ENCODE results near the gene CSMD2. TPM values are rescaled to one million over a fixed set of nuclear protein-coding genes. Genes with fewer than 3 reads are reported as not detected.
"Not testable (repeated sequence)": the region's sequence is repeated elsewhere in the genome, so short reads cannot be mapped to it uniquely, and the experiment has no call there.

Gene CSMD2
- total and polyA plus RNA-seq, 7 experiments from 2014 or later: 0.02 TPM; not detected in 6

DNA sequence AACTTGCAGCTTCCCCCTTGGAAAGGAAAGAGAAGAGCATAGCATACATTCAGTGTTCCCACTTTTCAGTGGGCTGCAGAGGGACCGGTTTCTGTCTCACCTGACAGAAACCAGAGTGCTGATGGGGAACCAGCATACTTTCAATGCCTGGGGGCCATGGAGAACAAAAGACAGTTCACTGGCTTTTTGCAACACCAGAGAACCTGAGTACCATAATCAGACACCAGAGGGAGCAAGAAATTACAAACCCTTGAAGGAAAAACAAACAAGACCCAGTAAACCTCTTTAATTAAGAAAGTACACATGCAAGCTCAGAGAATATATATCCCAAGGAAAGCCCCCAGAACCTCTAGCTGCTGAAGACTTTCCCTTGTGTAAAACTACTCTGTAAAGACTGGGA, 51.1 kb downstream of the CSMD2 start:
- Histone ChIP-seq H3K27ac (ENCODE audit: low read depth, low read length) (no peak overlapping the region), H3K4me1 (ENCODE audit: control insufficient read depth in 2 of 2, insufficient read depth in 2 of 2, low read length in 2 of 2) (no peaks in the 10 kb centered on the region), H3K36me3 (ENCODE audit: control insufficient read depth in 2 of 3, insufficient read depth in 3 of 3, low read length in 3 of 3) (no peaks in the 10 kb centered on the region), H3K4me3 (ENCODE audit: low read length) (no peak overlapping the region), H3K27me3 (ENCODE audit: control insufficient read depth in 2 of 2, insufficient read depth in 2 of 2, low read length in 2 of 2) (no peaks in the 10 kb centered on the region), H3K9me3 (ENCODE audit: control insufficient read depth in 2 of 3, low read length in 3 of 3) (peaks cover 0 to 21% (median 0%) of the 10 kb centered on the region in 3 experiments)
- no peak for ATAC-seq
- Mint-ChIP-seq H3K4me1 (no peaks in the 10 kb centered on the region), H3K4me3 (no peak overlapping the region), H3K27ac (no peak overlapping the region), H3K9me3 (peaks cover 5 to 55% (median 23%) of the 10 kb centered on the region in 11 donors), H3K27me3 (peaks cover 0 to 21% (median under 1%) of the 10 kb centered on the region in 5 donors), H3K36me3 (peaks cover 0 to 4% (median 0%) of the 10 kb centered on the region in 5 donors)
- CTCF ChIA-PET: no interaction called here
- POLR2A ChIA-PET: no interaction called here
- intact Hi-C loops (cut with micrococcal nuclease): no loop called here
- no peak for DNase-seq

DNA sequence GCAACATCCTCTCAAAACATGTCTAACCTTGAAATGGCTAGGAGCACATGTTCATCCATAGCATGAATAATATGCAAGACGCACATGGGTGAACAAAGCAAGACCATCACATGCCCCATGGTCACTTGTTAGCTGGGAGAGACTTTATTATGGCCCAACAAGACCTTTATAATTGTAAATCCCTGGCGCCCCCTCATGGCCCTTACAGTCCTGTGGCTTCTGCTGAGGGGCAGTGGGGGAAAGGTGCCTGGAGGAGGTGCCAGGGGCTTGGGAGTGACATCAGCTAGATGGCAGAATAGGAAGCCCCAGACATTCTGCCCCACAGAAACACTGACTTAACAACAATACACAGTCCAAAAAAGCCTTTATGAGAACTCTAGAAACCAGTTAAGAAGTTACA, 51.7 kb downstream of the CSMD2 start:
- no peak overlapping the region for H3K4me3 ChIP-seq (ENCODE audit: low read length)
- ChIA-PET CTCF (no interaction called here), POLR2A (no interaction called here)
- Mint-ChIP-seq H3K4me1 (no peaks in the 10 kb centered on the region), H3K9me3 (peaks cover 5 to 49% (median 23%) of the 10 kb centered on the region in 11 donors), H3K36me3 (peaks cover 0 to 4% (median 0%) of the 10 kb centered on the region in 5 donors), H3K27me3 (peaks cover 0 to 26% (median 6%) of the 10 kb centered on the region in 5 donors), H3K4me3 (no peak overlapping the region), H3K27ac (no peak overlapping the region)
- intact Hi-C loops (cut with micrococcal nuclease): no loop called here
- no peak overlapping the region for H3K27ac ChIP-seq (ENCODE audit: low read depth, low read length)
- no peaks in the 10 kb centered on the region for H3K27me3 ChIP-seq (ENCODE audit: control insufficient read depth in 2 of 2, insufficient read depth in 2 of 2, low read length in 2 of 2)
- H3K36me3 ChIP-seq (ENCODE audit: control insufficient read depth in 2 of 3, insufficient read depth in 3 of 3, low read length in 3 of 3): no peaks in the 10 kb centered on the region
- no peaks in the 10 kb centered on the region for H3K4me1 ChIP-seq (ENCODE audit: control insufficient read depth in 2 of 2, insufficient read depth in 2 of 2, low read length in 2 of 2)
- ATAC-seq (no peak), DNase-seq (no peak)
- H3K9me3 ChIP-seq (ENCODE audit: control insufficient read depth in 2 of 3, low read length in 3 of 3): peaks cover 0 to 21% (median 0%) of the 10 kb centered on the region in 3 experiments

DNA sequence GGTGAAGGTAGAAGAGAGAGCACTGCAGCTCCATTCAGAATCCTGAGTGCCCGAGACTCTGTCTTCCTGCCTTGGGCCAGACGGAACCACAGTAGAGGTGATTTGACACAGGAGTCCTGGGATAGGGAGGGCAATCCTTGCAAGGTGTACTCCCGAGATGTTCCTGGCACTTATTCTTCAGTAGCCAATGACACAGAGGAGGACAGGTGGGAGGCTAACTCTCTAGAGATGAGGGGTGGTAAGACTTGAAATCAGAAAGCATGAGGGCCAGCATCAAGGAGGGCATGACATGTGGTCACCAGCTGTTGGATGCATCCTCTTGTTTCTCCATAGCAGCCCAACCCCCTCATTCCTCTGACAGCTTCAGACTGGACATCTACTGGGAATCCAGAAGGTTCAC, 56.3 kb downstream of the CSMD2 start:
- ATAC-seq: no peak

DNA sequence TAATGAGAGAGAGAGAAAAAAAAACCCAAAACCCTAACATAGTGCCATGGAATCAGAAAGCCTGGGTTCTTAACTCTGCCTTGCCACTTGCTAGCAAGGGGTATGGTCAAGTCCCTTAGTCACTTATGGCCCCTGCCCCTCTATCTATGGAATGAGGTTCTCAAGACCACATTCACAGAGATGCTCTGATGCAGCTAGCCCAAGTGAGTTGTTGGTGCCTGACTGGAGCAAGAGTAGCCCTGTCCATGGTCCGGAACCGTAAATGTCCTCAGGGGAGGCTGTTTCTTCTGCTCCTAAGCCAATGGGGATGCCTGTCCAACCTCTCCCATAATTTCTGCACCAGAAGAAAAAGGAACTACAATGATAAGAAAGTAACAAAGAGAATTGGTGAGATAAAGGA, 56.8 kb downstream of the CSMD2 start:
- H3K27me3 ChIP-seq (ENCODE audit: control insufficient read depth in 2 of 2, insufficient read depth in 2 of 2, low read length in 2 of 2): no peaks in the 10 kb centered on the region
- ATAC-seq (no peak), DNase-seq (no peak)
- ChIA-PET CTCF (no interaction called here), POLR2A (no interaction called here)
- peaks cover 0 to 7% (median 0%) of the 10 kb centered on the region in 3 experiments for H3K9me3 ChIP-seq (ENCODE audit: control insufficient read depth in 2 of 3, low read length in 3 of 3)
- no peak overlapping the region for H3K27ac ChIP-seq (ENCODE audit: low read depth, low read length)
- Mint-ChIP-seq H3K27me3 (peaks cover 0 to 58% (median 39%) of the 10 kb centered on the region in 5 donors), H3K9me3 (peaks cover 0 to 7% (median 0%) of the 10 kb centered on the region in 11 donors), H3K27ac (no peak overlapping the region), H3K4me3 (no peak overlapping the region), H3K36me3 (peaks cover 0 to 6% (median 0%) of the 10 kb centered on the region in 5 donors), H3K4me1 (no peaks in the 10 kb centered on the region)
- no peak overlapping the region for H3K4me3 ChIP-seq (ENCODE audit: low read length)
- no peaks in the 10 kb centered on the region for H3K4me1 ChIP-seq (ENCODE audit: control insufficient read depth in 2 of 2, insufficient read depth in 2 of 2, low read length in 2 of 2)
- intact Hi-C loops (cut with micrococcal nuclease): no loop called here
- no peaks in the 10 kb centered on the region for H3K36me3 ChIP-seq (ENCODE audit: control insufficient read depth in 2 of 3, insufficient read depth in 3 of 3, low read length in 3 of 3)

More for the DNA sequence above, 56.3 kb downstream of the CSMD2 start:
- intact Hi-C loops (cut with micrococcal nuclease): no loop called here
- no peaks in the 10 kb centered on the region for H3K27me3 ChIP-seq (ENCODE audit: control insufficient read depth in 2 of 2, insufficient read depth in 2 of 2, low read length in 2 of 2)
- H3K36me3 ChIP-seq (ENCODE audit: control insufficient read depth in 2 of 3, insufficient read depth in 3 of 3, low read length in 3 of 3): no peaks in the 10 kb centered on the region
- ChIA-PET CTCF (no interaction called here), POLR2A (no interaction called here)
- no peaks in the 10 kb centered on the region for H3K4me1 Mint-ChIP-seq
- H3K4me3 Mint-ChIP-seq: no peak overlapping the region
- peaks cover 0 to 10% (median 2%) of the 10 kb centered on the region in 11 donors for H3K9me3 Mint-ChIP-seq
- H3K27me3 Mint-ChIP-seq: peaks cover 0 to 58% (median 35%) of the 10 kb centered on the region in 5 donors
- no peaks in the 10 kb centered on the region for H3K4me1 ChIP-seq (ENCODE audit: control insufficient read depth in 2 of 2, insufficient read depth in 2 of 2, low read length in 2 of 2)
- peaks cover 0 to 7% (median 0%) of the 10 kb centered on the region in 3 experiments for H3K9me3 ChIP-seq (ENCODE audit: control insufficient read depth in 2 of 3, low read length in 3 of 3)
- H3K27ac ChIP-seq (ENCODE audit: low read depth, low read length): no peak overlapping the region
- DNase-seq: no peak
- no peak overlapping the region for H3K4me3 ChIP-seq (ENCODE audit: low read length)
- H3K27ac Mint-ChIP-seq: no peak overlapping the region
- peaks cover 0 to 6% (median 0%) of the 10 kb centered on the region in 5 donors for H3K36me3 Mint-ChIP-seq

DNA sequence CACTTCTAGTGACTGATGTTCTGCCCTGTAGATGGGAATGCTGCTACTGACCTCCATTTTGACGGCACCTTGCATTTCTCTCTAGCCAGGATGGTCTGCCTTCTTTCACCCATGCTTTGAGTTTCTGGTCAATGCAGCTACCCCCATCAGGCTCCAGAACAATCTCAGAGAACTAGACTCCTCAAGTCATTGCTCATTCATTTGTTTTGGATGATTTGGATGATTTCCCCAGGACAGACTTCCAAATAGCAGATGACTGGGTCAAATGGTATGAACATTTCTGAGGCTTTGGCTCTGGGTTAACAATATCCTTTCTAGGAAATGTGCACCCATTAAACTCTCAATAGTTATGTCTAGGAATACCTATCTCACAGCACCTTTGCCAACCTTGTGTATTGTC, 63.9 kb downstream of the CSMD2 start:
- DNase-seq: no peak
- H3K27me3 Mint-ChIP-seq: peaks cover 0 to 28% (median 21%) of the 10 kb centered on the region in 5 donors
- H3K4me3 Mint-ChIP-seq: no peak overlapping the region
- no peak overlapping the region for H3K27ac ChIP-seq (ENCODE audit: low read depth, low read length)
- CTCF ChIA-PET: no interaction called here
- no peak for ATAC-seq
- H3K27ac Mint-ChIP-seq: no peak overlapping the region
- POLR2A ChIA-PET: no interaction called here
- H3K36me3 Mint-ChIP-seq: peaks cover 0 to 6% (median 0%) of the 10 kb centered on the region in 5 donors
- no peak overlapping the region for H3K4me3 ChIP-seq (ENCODE audit: low read length)
- no peaks in the 10 kb centered on the region for H3K4me1 ChIP-seq (ENCODE audit: control insufficient read depth in 2 of 2, insufficient read depth in 2 of 2, low read length in 2 of 2)
- H3K36me3 ChIP-seq (ENCODE audit: control insufficient read depth in 2 of 3, insufficient read depth in 3 of 3, low read length in 3 of 3): no peaks in the 10 kb centered on the region
- intact Hi-C loops (cut with micrococcal nuclease): no loop called here
- H3K27me3 ChIP-seq (ENCODE audit: control insufficient read depth in 2 of 2, insufficient read depth in 2 of 2, low read length in 2 of 2): no peaks in the 10 kb centered on the region
- H3K9me3 Mint-ChIP-seq: peaks cover 0 to 2% (median 0%) of the 10 kb centered on the region in 11 donors
- no peaks in the 10 kb centered on the region for H3K9me3 ChIP-seq (ENCODE audit: control insufficient read depth in 2 of 3, low read length in 3 of 3)
- H3K4me1 Mint-ChIP-seq: no peaks in the 10 kb centered on the region

DNA sequence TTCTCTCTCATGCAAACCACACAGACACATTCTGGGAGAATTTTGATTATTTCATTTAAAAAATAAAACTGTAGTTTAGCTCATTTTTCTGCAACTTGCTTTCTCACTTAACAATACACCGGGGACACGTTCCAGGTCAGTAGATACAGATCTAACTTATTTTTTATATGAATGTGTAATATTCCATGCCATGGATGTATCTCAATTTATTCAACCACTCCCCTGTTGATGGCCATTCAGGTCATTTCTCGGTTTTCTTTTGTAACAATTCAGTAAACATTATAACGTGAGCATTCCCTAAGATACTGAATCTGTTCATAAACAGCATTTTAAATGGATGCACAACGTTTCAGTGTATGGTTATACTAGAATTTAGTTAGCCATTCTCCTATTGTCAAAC, 64.7 kb downstream of the CSMD2 start:
- ATAC-seq: no peak
- Histone ChIP-seq H3K27me3 (ENCODE audit: control insufficient read depth in 2 of 2, insufficient read depth in 2 of 2, low read length in 2 of 2) (no peaks in the 10 kb centered on the region), H3K4me1 (ENCODE audit: control insufficient read depth in 2 of 2, insufficient read depth in 2 of 2, low read length in 2 of 2) (no peaks in the 10 kb centered on the region), H3K4me3 (ENCODE audit: low read length) (no peak overlapping the region), H3K36me3 (ENCODE audit: control insufficient read depth in 2 of 3, insufficient read depth in 3 of 3, low read length in 3 of 3) (no peaks in the 10 kb centered on the region), H3K9me3 (ENCODE audit: control insufficient read depth in 2 of 3, low read length in 3 of 3) (no peaks in the 10 kb centered on the region), H3K27ac (ENCODE audit: low read depth, low read length) (no peak overlapping the region)
- no peak overlapping the region for H3K4me3 Mint-ChIP-seq
- intact Hi-C loops (cut with micrococcal nuclease): no loop called here
- H3K4me1 Mint-ChIP-seq: no peaks in the 10 kb centered on the region
- peaks cover 0 to 2% (median 0%) of the 10 kb centered on the region in 11 donors for H3K9me3 Mint-ChIP-seq
- POLR2A ChIA-PET: no interaction called here
- DNase-seq: no peak
- no peak overlapping the region for H3K27ac Mint-ChIP-seq
- peaks cover 0 to 20% (median 13%) of the 10 kb centered on the region in 5 donors for H3K27me3 Mint-ChIP-seq
- CTCF ChIA-PET: no interaction called here
- peaks cover 0 to 6% (median 0%) of the 10 kb centered on the region in 5 donors for H3K36me3 Mint-ChIP-seq

DNA sequence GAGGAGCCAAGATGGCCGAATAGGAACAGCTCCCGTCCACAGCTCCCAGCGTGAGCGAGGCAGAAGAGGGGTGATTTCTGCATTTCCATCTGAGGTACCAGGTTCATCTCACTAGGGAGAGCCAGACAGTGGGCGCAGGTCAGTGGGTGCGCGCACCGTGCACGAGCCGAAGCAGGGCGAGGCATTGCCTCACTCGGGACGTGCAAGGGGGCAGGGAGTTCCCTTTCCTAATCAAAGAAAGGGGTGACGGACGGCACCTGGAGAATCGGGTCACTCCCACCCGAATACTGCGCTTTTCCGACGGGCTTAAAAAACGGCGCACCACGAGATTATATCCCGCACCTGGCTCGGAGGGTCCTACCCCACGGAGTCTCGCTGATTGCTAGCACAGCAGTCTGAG, 72.6 kb downstream of the CSMD2 start:
- intact Hi-C loops (cut with micrococcal nuclease); H3K9me3 ChIP-seq (ENCODE audit: control insufficient read depth in 2 of 3, low read length in 3 of 3); H3K4me3 ChIP-seq (ENCODE audit: low read length); ATAC-seq; POLR2A ChIA-PET; DNase-seq; H3K4me3 Mint-ChIP-seq; H3K4me1 ChIP-seq (ENCODE audit: control insufficient read depth in 2 of 2, insufficient read depth in 2 of 2, low read length in 2 of 2); H3K36me3 ChIP-seq (ENCODE audit: control insufficient read depth in 2 of 3, insufficient read depth in 3 of 3, low read length in 3 of 3); CTCF ChIA-PET; H3K4me1 Mint-ChIP-seq; H3K27ac ChIP-seq (ENCODE audit: low read depth, low read length); H3K36me3 Mint-ChIP-seq; H3K27ac Mint-ChIP-seq; H3K27me3 ChIP-seq (ENCODE audit: control insufficient read depth in 2 of 2, insufficient read depth in 2 of 2, low read length in 2 of 2): not testable (repeated sequence)
- peaks cover 0 to 15% (median 5%) of the 10 kb centered on the region in 11 donors for H3K9me3 Mint-ChIP-seq
- peaks cover 0 to 40% (median 22%) of the 10 kb centered on the region in 5 donors for H3K27me3 Mint-ChIP-seq
